WTC11 (cell line): ENCODE measurements around the gene AGPS.

Experiments
- CBFB ChIP-seq: sonication (generic); formaldehyde crosslinking; IDR thresholded peaks from 2 replicates; pipeline ENCODE4 v1.8.1; 2022; ENCODE audit warnings: mild to moderate bottlenecking, low read depth, missing genetic modification reagents
- CTCF ChIP-seq: fragments of 200-600 bp; IDR thresholded peaks from 2 replicates; pipeline ENCODE4 v1.8.0; 2022; ENCODE audit warnings: antibody characterized with exemption
- ELF4 ChIP-seq: sonication (generic); formaldehyde crosslinking; IDR thresholded peaks from 2 replicates; pipeline ENCODE4 v1.8.1; 2022; ENCODE audit warnings: low read depth, mild to moderate bottlenecking, moderate library complexity, missing genetic modification reagents
- FOXJ3 ChIP-seq: sonication (generic); formaldehyde crosslinking; IDR thresholded peaks from 2 replicates; pipeline ENCODE4 v1.9.0; 2021; ENCODE audit warnings: missing genetic modification reagents, mild to moderate bottlenecking, borderline replicate concordance
- FOXP1 ChIP-seq: sonication (generic); formaldehyde crosslinking; IDR thresholded peaks from 2 replicates; pipeline ENCODE4 v1.8.0; 2022; ENCODE audit warnings: missing genetic modification reagents, mild to moderate bottlenecking, moderate library complexity, borderline replicate concordance
- FOXP4 ChIP-seq: sonication (generic); formaldehyde crosslinking; IDR thresholded peaks from 2 replicates; pipeline ENCODE4 v1.8.0; 2022; ENCODE audit warnings: mild to moderate bottlenecking, missing genetic modification reagents
- GRHL2 ChIP-seq: fragments of 250-450 bp; sonication (Bioruptor Pico); IDR thresholded peaks from 2 replicates; pipeline ENCODE4 v1.8.0; 2022; ENCODE audit warnings: mild to moderate bottlenecking, moderate library complexity; ENCODE audit not compliant: insufficient replicate concordance, severe bottlenecking
- TF ChIP-seq, protein P1 (sequence below): sonication (generic); formaldehyde crosslinking; IDR thresholded peaks from 2 replicates; pipeline ENCODE4 v1.8.0; 2023; ENCODE audit warnings: missing genetic modification reagents
- TF ChIP-seq, protein P2 (sequence below): sonication (generic); formaldehyde crosslinking; IDR thresholded peaks from 2 replicates; pipeline ENCODE4 v1.8.0; 2022; ENCODE audit warnings: mild to moderate bottlenecking, missing genetic modification reagents
- TF ChIP-seq, protein P3 (sequence below): sonication (generic); formaldehyde crosslinking; IDR thresholded peaks from 2 replicates; pipeline ENCODE4 v1.8.0; 2022; ENCODE audit warnings: mild to moderate bottlenecking, missing genetic modification reagents

DNA sequence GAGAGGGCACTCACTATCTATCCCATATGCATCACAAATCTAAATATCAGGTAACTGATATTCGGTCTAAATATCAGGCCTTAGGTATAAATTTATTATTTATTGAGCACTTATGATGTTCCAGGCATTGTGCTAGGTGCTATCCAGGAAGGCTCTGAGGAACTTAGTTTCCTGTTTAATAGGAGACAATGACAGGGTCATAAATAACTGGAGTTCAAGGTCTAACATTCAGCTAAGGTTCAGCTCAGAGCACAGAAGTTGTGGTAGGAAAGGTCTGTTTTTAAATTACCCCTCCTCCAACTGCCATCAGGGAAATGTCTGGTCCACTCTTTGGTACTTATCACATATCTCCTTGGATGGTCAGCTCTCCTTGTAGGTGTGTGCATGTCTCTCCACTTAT lies 193.6 kb downstream of the AGPS start:
- no peak for TF ChIP-seq CBFB (CRISPR knock-in tag)
- TF ChIP-seq FOXP4 = no peak
- TF ChIP-seq CTCF = no peak
- TF ChIP-seq GRHL2 = no peak
- TF ChIP-seq, protein P1, sequence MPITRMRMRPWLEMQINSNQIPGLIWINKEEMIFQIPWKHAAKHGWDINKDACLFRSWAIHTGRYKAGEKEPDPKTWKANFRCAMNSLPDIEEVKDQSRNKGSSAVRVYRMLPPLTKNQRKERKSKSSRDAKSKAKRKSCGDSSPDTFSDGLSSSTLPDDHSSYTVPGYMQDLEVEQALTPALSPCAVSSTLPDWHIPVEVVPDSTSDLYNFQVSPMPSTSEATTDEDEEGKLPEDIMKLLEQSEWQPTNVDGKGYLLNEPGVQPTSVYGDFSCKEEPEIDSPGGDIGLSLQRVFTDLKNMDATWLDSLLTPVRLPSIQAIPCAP (CRISPR knock-in tag) = no peak
- TF ChIP-seq, protein P2, sequence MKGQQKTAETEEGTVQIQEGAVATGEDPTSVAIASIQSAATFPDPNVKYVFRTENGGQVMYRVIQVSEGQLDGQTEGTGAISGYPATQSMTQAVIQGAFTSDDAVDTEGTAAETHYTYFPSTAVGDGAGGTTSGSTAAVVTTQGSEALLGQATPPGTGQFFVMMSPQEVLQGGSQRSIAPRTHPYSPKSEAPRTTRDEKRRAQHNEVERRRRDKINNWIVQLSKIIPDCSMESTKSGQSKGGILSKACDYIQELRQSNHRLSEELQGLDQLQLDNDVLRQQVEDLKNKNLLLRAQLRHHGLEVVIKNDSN (CRISPR knock-in tag) = no peak
- TF ChIP-seq, protein P3, sequence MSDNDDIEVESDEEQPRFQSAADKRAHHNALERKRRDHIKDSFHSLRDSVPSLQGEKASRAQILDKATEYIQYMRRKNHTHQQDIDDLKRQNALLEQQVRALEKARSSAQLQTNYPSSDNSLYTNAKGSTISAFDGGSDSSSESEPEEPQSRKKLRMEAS (CRISPR knock-in tag) = no peak
- no peak for TF ChIP-seq ELF4 (CRISPR knock-in tag)
- no peak for TF ChIP-seq FOXP1
- no peak for TF ChIP-seq FOXJ3 (CRISPR knock-in tag)
